VCaP (cell line): ENCODE measurements around the gene NAV2.

Experiments
- H3K27ac ChIP-seq: fragments of 450-650 bp; 2 replicates; pipeline ENCODE4 v1.5.1; 2017
- CTCF ChIP-seq: fragments of 450-650 bp; conservative IDR thresholded peaks from 2 replicates; pipeline ENCODE4 v1.5.1; 2017; ENCODE audit warnings: mild to moderate bottlenecking, moderate library complexity

NAV2 gene

GRCh38 chr11:19737575-19737974, 24.9 kb downstream of the NAV2 start:
- no peak for TF ChIP-seq CTCF
- no peak overlapping the region for H3K27ac ChIP-seq

- H3K27ac ChIP-seq = no peak overlapping the region
- no peak for TF ChIP-seq CTCF
These were observed 25.5 kb downstream of the NAV2 start for GRCh38 chr11:19738124-19738523.

GRCh38 chr11:19739872-19740271, 27.2 kb downstream of the NAV2 start:
- peak; percentile 46; the same call in 1 of the 2 replicates for TF ChIP-seq CTCF
- no peak overlapping the region for H3K27ac ChIP-seq

GRCh38 chr11:19740586-19740985, 27.9 kb downstream of the NAV2 start:
- H3K27ac ChIP-seq = no peak overlapping the region
- TF ChIP-seq CTCF = no peak

- no peak overlapping the region for H3K27ac ChIP-seq
- TF ChIP-seq CTCF = peak; percentile 89
These were observed 30.1 kb downstream of the NAV2 start for GRCh38 chr11:19742588-19743292.

- no peak for TF ChIP-seq CTCF
- no peak overlapping the region for H3K27ac ChIP-seq
These were observed 31.0 kb downstream of the NAV2 start for GRCh38 chr11:19743622-19744021.

- no peak overlapping the region for H3K27ac ChIP-seq
- no peak for TF ChIP-seq CTCF
These were observed 31.5 kb downstream of the NAV2 start for GRCh38 chr11:19744130-19744529.
